ENCODE data around the gene RIT2.

RIT2 gene

DNA sequence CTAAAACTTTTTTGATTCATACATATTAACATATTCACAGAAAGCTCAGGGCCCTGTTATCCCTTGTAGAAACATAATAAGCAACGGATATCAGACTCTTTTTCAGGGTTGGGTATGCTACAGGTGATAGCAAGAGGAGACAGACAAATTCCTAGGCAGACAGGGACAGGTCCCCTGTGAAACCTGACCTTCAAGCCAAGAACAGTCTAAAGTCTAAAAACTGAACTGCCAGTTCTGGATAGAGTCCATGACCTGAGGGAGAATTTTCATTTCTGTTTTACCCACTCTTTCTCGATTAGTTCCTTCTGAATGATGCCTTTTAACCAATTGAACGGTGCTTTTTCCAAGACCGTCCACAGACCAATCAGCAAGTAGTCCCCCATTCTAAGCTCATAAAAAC is 54.2 kb downstream of the RIT2 start:
- H2AFZ ChIP-seq (ENCODE audit: low read length), result no peak overlapping the region
- no peaks in the 10 kb centered on the region for H3K4me1 ChIP-seq (ENCODE audit: insufficient read depth, low read length, severe bottlenecking)
- TF ChIP-seq EZH2 (IDR thresholded peaks at IDR 0.05; ENCODE audit: borderline replicate concordance, low read length), result no peak
- TF ChIP-seq, protein P1, sequence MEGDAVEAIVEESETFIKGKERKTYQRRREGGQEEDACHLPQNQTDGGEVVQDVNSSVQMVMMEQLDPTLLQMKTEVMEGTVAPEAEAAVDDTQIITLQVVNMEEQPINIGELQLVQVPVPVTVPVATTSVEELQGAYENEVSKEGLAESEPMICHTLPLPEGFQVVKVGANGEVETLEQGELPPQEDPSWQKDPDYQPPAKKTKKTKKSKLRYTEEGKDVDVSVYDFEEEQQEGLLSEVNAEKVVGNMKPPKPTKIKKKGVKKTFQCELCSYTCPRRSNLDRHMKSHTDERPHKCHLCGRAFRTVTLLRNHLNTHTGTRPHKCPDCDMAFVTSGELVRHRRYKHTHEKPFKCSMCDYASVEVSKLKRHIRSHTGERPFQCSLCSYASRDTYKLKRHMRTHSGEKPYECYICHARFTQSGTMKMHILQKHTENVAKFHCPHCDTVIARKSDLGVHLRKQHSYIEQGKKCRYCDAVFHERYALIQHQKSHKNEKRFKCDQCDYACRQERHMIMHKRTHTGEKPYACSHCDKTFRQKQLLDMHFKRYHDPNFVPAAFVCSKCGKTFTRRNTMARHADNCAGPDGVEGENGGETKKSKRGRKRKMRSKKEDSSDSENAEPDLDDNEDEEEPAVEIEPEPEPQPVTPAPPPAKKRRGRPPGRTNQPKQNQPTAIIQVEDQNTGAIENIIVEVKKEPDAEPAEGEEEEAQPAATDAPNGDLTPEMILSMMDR (IDR thresholded peaks at IDR 0.05; ENCODE audit: low read length), result no peak
- H3K4me3 ChIP-seq (ENCODE audit: low read depth, low read length, poor library complexity, severe bottlenecking), result no peak overlapping the region
- no peaks in the 10 kb centered on the region for H3K9me3 ChIP-seq (ENCODE audit: low read length)
- H3F3A ChIP-seq (ENCODE audit: insufficient read depth, low read length), result no peaks in the 10 kb centered on the region
- no peaks in the 10 kb centered on the region for H3K9me2 ChIP-seq (ENCODE audit: low read depth, low read length)
- no peaks in the 10 kb centered on the region for H3K27me3 ChIP-seq (ENCODE audit: insufficient read depth, low read length)
- no peak overlapping the region for H3K9ac ChIP-seq (ENCODE audit: low read length)
- no peak overlapping the region for H3K4me2 ChIP-seq (ENCODE audit: low read length)
- H3K36me3 ChIP-seq (ENCODE audit: insufficient read depth, low read length), result no peaks in the 10 kb centered on the region
- no peaks in the 10 kb centered on the region for H3K79me2 ChIP-seq (ENCODE audit: insufficient read depth, low read length)
- no peaks in the 10 kb centered on the region for H4K20me1 ChIP-seq (ENCODE audit: insufficient read depth, low read length)
- H3K27ac ChIP-seq (ENCODE audit: low read depth, low read length, poor library complexity, severe bottlenecking), result no peak overlapping the region

DNA sequence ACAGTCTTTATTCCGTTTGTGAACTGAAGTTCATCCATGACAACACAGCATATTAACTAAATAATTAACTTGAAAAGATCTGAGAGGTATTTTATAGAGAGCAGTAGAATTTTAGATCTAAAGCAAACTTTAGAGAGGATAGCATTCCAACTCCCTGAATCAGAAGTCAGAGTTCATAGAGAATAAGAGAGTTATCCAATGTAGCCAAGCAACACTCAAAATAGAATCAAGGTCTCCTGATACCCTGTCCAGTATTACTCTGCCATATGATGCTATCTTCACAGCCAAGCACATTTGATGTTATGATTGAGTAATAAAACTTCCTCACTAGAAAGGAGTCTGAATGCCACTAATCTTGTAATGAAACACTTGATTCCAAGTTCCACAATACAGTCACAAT is 55.5 kb downstream of the RIT2 start:
- TF ChIP-seq, protein P1 (IDR thresholded peaks at IDR 0.05; ENCODE audit: low read length), result no peak
- TF ChIP-seq EZH2 (IDR thresholded peaks at IDR 0.05; ENCODE audit: borderline replicate concordance, low read length), result no peak
- no peaks in the 10 kb centered on the region for H3K27me3 ChIP-seq (ENCODE audit: insufficient read depth, low read length)
- no peak overlapping the region for H2AFZ ChIP-seq (ENCODE audit: low read length)
- no peaks in the 10 kb centered on the region for H4K20me1 ChIP-seq (ENCODE audit: insufficient read depth, low read length)
- H3K79me2 ChIP-seq (ENCODE audit: insufficient read depth, low read length), result no peaks in the 10 kb centered on the region
- no peak overlapping the region for H3K9ac ChIP-seq (ENCODE audit: low read length)
- H3K4me3 ChIP-seq (ENCODE audit: low read depth, low read length, poor library complexity, severe bottlenecking), result no peak overlapping the region
- H3K36me3 ChIP-seq (ENCODE audit: insufficient read depth, low read length), result no peaks in the 10 kb centered on the region
- H3K4me2 ChIP-seq (ENCODE audit: low read length), result no peak overlapping the region
- H3K4me1 ChIP-seq (ENCODE audit: insufficient read depth, low read length, severe bottlenecking), result no peaks in the 10 kb centered on the region
- H3K27ac ChIP-seq (ENCODE audit: low read depth, low read length, poor library complexity, severe bottlenecking), result no peak overlapping the region
- H3K9me2 ChIP-seq (ENCODE audit: low read depth, low read length), result no peaks in the 10 kb centered on the region
- no peaks in the 10 kb centered on the region for H3K9me3 ChIP-seq (ENCODE audit: low read length)
- no peaks in the 10 kb centered on the region for H3F3A ChIP-seq (ENCODE audit: insufficient read depth, low read length)

DNA sequence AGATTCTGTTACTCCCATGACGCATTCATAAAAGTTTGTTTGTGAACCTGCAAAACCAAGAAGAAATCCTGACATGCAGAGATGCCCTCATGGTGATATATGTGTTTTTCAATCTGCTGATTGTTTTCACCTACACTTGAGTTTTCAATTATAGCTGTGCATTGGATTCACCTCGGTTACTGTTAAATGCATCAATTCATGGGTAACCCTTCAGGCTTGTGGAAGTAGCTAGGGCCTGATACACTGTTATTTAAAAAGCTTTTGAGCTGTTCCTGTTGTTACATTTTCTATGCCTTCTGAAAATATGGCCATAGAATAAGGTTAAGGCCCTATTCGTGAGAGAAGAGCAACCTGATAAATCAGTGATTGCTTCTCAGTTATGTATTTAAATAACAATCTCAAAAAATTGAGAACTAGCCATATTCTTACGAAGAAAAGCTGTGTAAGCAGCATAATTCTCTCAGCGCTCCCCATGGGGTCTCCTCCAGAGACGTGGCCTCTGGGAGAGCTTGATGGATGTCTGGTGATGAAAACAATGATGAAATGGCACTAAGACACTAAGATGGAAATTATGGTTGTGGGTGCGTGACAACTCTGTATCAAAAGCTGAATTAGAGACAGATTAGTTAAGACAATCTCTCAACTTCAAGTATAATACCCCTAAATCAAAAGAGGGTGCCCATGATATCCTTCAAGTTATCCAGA is 60.5 kb downstream of the RIT2 start:
- H3K4me3 ChIP-seq (ENCODE audit: low read depth, low read length, poor library complexity, severe bottlenecking), result no peak overlapping the region
- TF ChIP-seq, protein P1 (IDR thresholded peaks at IDR 0.05; ENCODE audit: low read length), result no peak
- TF ChIP-seq EZH2 (IDR thresholded peaks at IDR 0.05; ENCODE audit: borderline replicate concordance, low read length), result no peak
- H3K27me3 ChIP-seq (ENCODE audit: insufficient read depth, low read length), result no peaks in the 10 kb centered on the region
- H3K4me2 ChIP-seq (ENCODE audit: low read length), result no peak overlapping the region
- no peaks in the 10 kb centered on the region for H3F3A ChIP-seq (ENCODE audit: insufficient read depth, low read length)
- no peak overlapping the region for H2AFZ ChIP-seq (ENCODE audit: low read length)
- no peaks in the 10 kb centered on the region for H3K36me3 ChIP-seq (ENCODE audit: insufficient read depth, low read length)
- no peaks in the 10 kb centered on the region for H4K20me1 ChIP-seq (ENCODE audit: insufficient read depth, low read length)
- H3K9me3 ChIP-seq (ENCODE audit: low read length), result no peaks in the 10 kb centered on the region
- no peak overlapping the region for H3K27ac ChIP-seq (ENCODE audit: low read depth, low read length, poor library complexity, severe bottlenecking)
- H3K4me1 ChIP-seq (ENCODE audit: insufficient read depth, low read length, severe bottlenecking), result no peaks in the 10 kb centered on the region
- no peaks in the 10 kb centered on the region for H3K9me2 ChIP-seq (ENCODE audit: low read depth, low read length)
- H3K9ac ChIP-seq (ENCODE audit: low read length), result no peak overlapping the region
- H3K79me2 ChIP-seq (ENCODE audit: insufficient read depth, low read length), result no peaks in the 10 kb centered on the region

All from OCI-LY1 (cell line).